Trophoblast cell (in vitro differentiated cells and primary cell): ENCODE measurements around the gene OTOL1.
"Not testable (repeated sequence)": the region's sequence is repeated elsewhere in the genome, so short reads cannot be mapped to it uniquely, and the experiment has no call there.

ENCODE experiments used
- DNase-seq, 2 donors: peaks; one replicate each; pipeline ENCODE4 v3.0.0-alpha.2; 2016
- H2AFZ ChIP-seq: 2 replicates; pipeline ENCODE4 v1.6.1; 2013; ENCODE audit warnings: low read length, moderate library complexity, mild to moderate bottlenecking; ENCODE audit not compliant: insufficient read depth, poor library complexity
- H2AK5ac ChIP-seq: 2 replicates; pipeline ENCODE4 v1.6.1; 2013; ENCODE audit warnings: mild to moderate bottlenecking, low read length
- H2BK120ac ChIP-seq: 2 replicates; pipeline ENCODE4 v1.6.1; 2013; ENCODE audit warnings: low read length, mild to moderate bottlenecking, moderate library complexity; ENCODE audit not compliant: insufficient read depth, poor library complexity
- H2BK12ac ChIP-seq: 2 replicates; pipeline ENCODE4 v1.6.1; 2013; ENCODE audit warnings: mild to moderate bottlenecking, low read length, moderate library complexity
- H2BK5ac ChIP-seq: 2 replicates; pipeline ENCODE4 v1.6.1; 2013; ENCODE audit warnings: low read length, low read depth, moderate library complexity, mild to moderate bottlenecking; ENCODE audit not compliant: poor library complexity
- H3K14ac ChIP-seq: 2 replicates; pipeline ENCODE4 v1.6.1; 2013; ENCODE audit warnings: mild to moderate bottlenecking, low read length
- H3K18ac ChIP-seq: 2 replicates; pipeline ENCODE4 v1.6.1; 2013; ENCODE audit warnings: mild to moderate bottlenecking, low read length
- H3K23ac ChIP-seq: 2 replicates; pipeline ENCODE4 v1.6.1; 2013; ENCODE audit warnings: low read length
- H3K27ac ChIP-seq: 2 replicates; pipeline ENCODE4 v1.5.1; 2013; ENCODE audit warnings: low read depth, mild to moderate bottlenecking, inconsistent platforms, low read length, moderate library complexity
- H3K27me3 ChIP-seq: 2 replicates; pipeline ENCODE4 v1.6.1; 2013; ENCODE audit warnings: inconsistent platforms, mild to moderate bottlenecking, low read length, moderate library complexity; ENCODE audit not compliant: insufficient read depth
- H3K36me3 ChIP-seq, 2 experiments: 1 replicate in 1 of 2; 2 replicates in 1 of 2; pipeline ENCODE4 v1.6.1; 2013; ENCODE audit warnings: low read length in 2 of 2, mild to moderate bottlenecking in 2 of 2, moderate library complexity in 1 of 2; ENCODE audit not compliant: insufficient read depth in 2 of 2, control insufficient read depth in 1 of 2
- H3K4ac ChIP-seq: 2 replicates; pipeline ENCODE4 v1.6.1; 2013; ENCODE audit warnings: low read depth, mild to moderate bottlenecking, low read length, moderate library complexity
- H3K4me1 ChIP-seq, 2 experiments: 1 replicate in 1 of 2; 2 replicates in 1 of 2; pipeline ENCODE4 v1.6.1; 2013; ENCODE audit warnings: low read length in 2 of 2, mild to moderate bottlenecking in 2 of 2, moderate library complexity in 1 of 2; ENCODE audit not compliant: insufficient read depth in 2 of 2, control insufficient read depth in 1 of 2
- H3K4me2 ChIP-seq: 2 replicates; pipeline ENCODE4 v1.6.1; 2013; ENCODE audit warnings: inconsistent platforms, mild to moderate bottlenecking, low read length, moderate library complexity
- H3K4me3 ChIP-seq: 2 replicates; pipeline ENCODE4 v1.5.1; 2013; ENCODE audit warnings: mild to moderate bottlenecking, low read depth, low read length, inconsistent platforms
- H3K79me1 ChIP-seq: one replicate; pipeline ENCODE4 v1.6.1; 2013; ENCODE audit warnings: low read length
- H3K79me2 ChIP-seq: 2 replicates; pipeline ENCODE4 v1.6.1; 2013; ENCODE audit warnings: low read length, mild to moderate bottlenecking; ENCODE audit not compliant: control insufficient read depth, insufficient read depth, poor library complexity
- H3K9ac ChIP-seq: 2 replicates; pipeline ENCODE4 v1.6.1; 2013; ENCODE audit warnings: mild to moderate bottlenecking, low read length
- H3K9me3 ChIP-seq: 2 replicates; pipeline ENCODE4 v1.6.1; 2013; ENCODE audit warnings: low read depth, mild to moderate bottlenecking, control low read depth, inconsistent platforms, low read length; ENCODE audit not compliant: insufficient read depth
- H4K12ac ChIP-seq: 2 replicates; pipeline ENCODE4 v1.6.1; 2013; ENCODE audit warnings: low read depth, mild to moderate bottlenecking, low read length, moderate library complexity
- H4K8ac ChIP-seq: 2 replicates; pipeline ENCODE4 v1.6.1; 2013; ENCODE audit warnings: low read depth, mild to moderate bottlenecking, low read length, moderate library complexity
- H4K91ac ChIP-seq: one replicate; pipeline ENCODE4 v1.6.1; 2013; ENCODE audit warnings: low read depth, mild to moderate bottlenecking, low read length, moderate library complexity
- WGBS: extraction: QIAGEN DNeasy Blood & Tissue Kit; methylation state at CpG from one replicate; pipeline ENCODE4 v1.1.7; 2013; ENCODE audit warnings: missing lambda C conversion rate; ENCODE audit not compliant: insufficient read length, insufficient coverage; ENCODE audit errors: extremely low coverage; 5-methylcytosine and 5-hydroxymethylcytosine counted together

OTOL1 gene

GRCh38 chr3:161474741-161475140 lies 21.9 kb upstream of the OTOL1 start:
- Histone ChIP-seq H3K27me3 (no peaks in the 10 kb centered on the region), H4K91ac (no peak overlapping the region), H2AFZ (no peak overlapping the region), H3K9me3 (no peaks in the 10 kb centered on the region), H3K36me3 (no peaks in the 10 kb centered on the region), H3K14ac (no peak overlapping the region), H3K9ac (no peak overlapping the region), H4K12ac (no peak overlapping the region), H3K4ac (no peak overlapping the region), H3K23ac (no peak overlapping the region), H4K8ac (no peak overlapping the region), H3K79me2 (no peaks in the 10 kb centered on the region), H3K4me3 (no peak overlapping the region), H3K79me1 (no peaks in the 10 kb centered on the region), H3K27ac (no peak overlapping the region), H2BK120ac (no peak overlapping the region), H3K4me1 (no peaks in the 10 kb centered on the region), H3K18ac (no peak overlapping the region), H3K4me2 (no peak overlapping the region), H2BK12ac (no peak overlapping the region), H2AK5ac (no peak overlapping the region), H2BK5ac (no peak overlapping the region)
- no CpG with 5 or more reads among the region's 4 CpGs for WGBS
- DNase-seq: no peak

DNA sequence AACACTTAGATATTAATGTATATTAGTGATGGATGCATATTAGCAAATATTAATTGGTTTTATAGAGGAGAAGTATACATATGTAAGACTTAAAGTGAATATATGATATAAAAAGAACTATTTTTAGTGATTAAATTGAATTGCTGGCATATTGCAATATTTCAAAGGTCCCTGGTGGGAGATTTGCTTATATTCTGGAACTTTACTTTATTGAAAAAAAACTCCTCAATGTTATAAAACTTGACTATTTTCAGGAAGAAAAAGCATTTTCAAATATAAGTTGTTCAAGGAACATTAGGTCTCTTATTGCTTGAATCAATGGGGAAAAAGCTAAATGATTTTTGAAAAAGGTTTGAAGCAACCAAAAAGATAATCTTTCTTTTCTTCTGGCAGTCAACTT lies 21.4 kb upstream of the OTOL1 start:
- H3K23ac ChIP-seq: no peak overlapping the region
- no peak overlapping the region for H2BK120ac ChIP-seq
- DNase-seq: no peak
- no peak overlapping the region for H3K4ac ChIP-seq
- no peak overlapping the region for H4K12ac ChIP-seq
- H3K79me2 ChIP-seq: no peaks in the 10 kb centered on the region
- no peak overlapping the region for H3K4me3 ChIP-seq
- H4K8ac ChIP-seq: no peak overlapping the region
- H3K4me1 ChIP-seq: no peaks in the 10 kb centered on the region
- H2BK12ac ChIP-seq: no peak overlapping the region
- no peak overlapping the region for H2AK5ac ChIP-seq
- H3K4me2 ChIP-seq: no peak overlapping the region
- no peak overlapping the region for H4K91ac ChIP-seq
- no peak overlapping the region for H3K9ac ChIP-seq
- no peaks in the 10 kb centered on the region for H3K27me3 ChIP-seq
- no peaks in the 10 kb centered on the region for H3K36me3 ChIP-seq
- H3K14ac ChIP-seq: no peak overlapping the region
- H2BK5ac ChIP-seq: no peak overlapping the region
- no peak overlapping the region for H3K27ac ChIP-seq
- no peaks in the 10 kb centered on the region for H3K9me3 ChIP-seq
- H3K79me1 ChIP-seq: no peaks in the 10 kb centered on the region
- no peak overlapping the region for H3K18ac ChIP-seq
- no peak overlapping the region for H2AFZ ChIP-seq

- Histone ChIP-seq H3K27ac (no peak overlapping the region), H3K79me1 (no peaks in the 10 kb centered on the region), H3K9me3 (no peaks in the 10 kb centered on the region), H3K79me2 (no peaks in the 10 kb centered on the region), H2AK5ac (no peak overlapping the region), H3K4ac (no peak overlapping the region), H3K23ac (no peak overlapping the region), H3K4me3 (no peak overlapping the region), H3K14ac (no peak overlapping the region), H3K36me3 (no peaks in the 10 kb centered on the region), H2BK5ac (no peak overlapping the region), H2BK12ac (no peak overlapping the region), H3K9ac (no peak overlapping the region), H4K12ac (no peak overlapping the region), H2AFZ (no peak overlapping the region), H2BK120ac (no peak overlapping the region), H4K8ac (no peak overlapping the region), H4K91ac (no peak overlapping the region), H3K27me3 (no peaks in the 10 kb centered on the region), H3K18ac (no peak overlapping the region), H3K4me2 (no peak overlapping the region), H3K4me1 (no peaks in the 10 kb centered on the region)
- DNase-seq: peak in 1 of 2 donors; percentile 12
Measured at GRCh38 chr3:161475905-161476304, 20.7 kb upstream of the OTOL1 start.

GRCh38 chr3:161484226-161484625 lies 12.4 kb upstream of the OTOL1 start:
- Histone ChIP-seq H3K27ac (no peak overlapping the region), H2BK120ac (no peak overlapping the region)
- WGBS: no CpG with 5 or more reads among the region's 1 CpG

DNA sequence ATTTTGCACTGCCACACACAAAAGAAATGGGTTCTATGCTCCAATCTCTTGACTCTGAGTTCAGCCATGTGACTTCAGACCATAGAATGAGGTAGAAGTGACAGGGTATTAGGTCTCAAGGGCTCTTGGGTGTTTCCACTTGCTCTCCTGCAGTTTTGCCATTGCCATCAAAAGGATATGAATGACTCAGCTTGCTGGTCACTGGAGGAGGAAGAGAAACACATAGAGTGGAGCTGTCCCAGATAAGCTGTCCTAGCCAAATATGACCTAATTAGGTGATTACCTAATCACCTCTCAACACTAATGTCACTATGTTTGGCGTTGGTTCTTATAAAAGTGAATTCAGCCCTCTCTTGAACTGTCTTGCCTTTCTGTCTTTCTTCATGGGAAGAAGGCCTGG lies 8.3 kb upstream of the OTOL1 start:
- H3K9me3 ChIP-seq, H3K9ac ChIP-seq, H3K14ac ChIP-seq, H3K27ac ChIP-seq, H4K8ac ChIP-seq, H3K23ac ChIP-seq, H2AK5ac ChIP-seq, H3K4me1 ChIP-seq, H2AFZ ChIP-seq, H2BK5ac ChIP-seq, H3K79me2 ChIP-seq, DNase-seq, H3K36me3 ChIP-seq, H3K27me3 ChIP-seq, H3K4me3 ChIP-seq, H4K12ac ChIP-seq, H3K79me1 ChIP-seq, H4K91ac ChIP-seq, H2BK12ac ChIP-seq, H3K4ac ChIP-seq, H3K18ac ChIP-seq, H3K4me2 ChIP-seq, H2BK120ac ChIP-seq: not testable (repeated sequence)
- no CpG with 5 or more reads among the region's 1 CpG for WGBS

More at GRCh38 chr3:161484226-161484625, 12.4 kb upstream of the OTOL1 start:
- Histone ChIP-seq H3K79me1 (no peaks in the 10 kb centered on the region), H3K27me3 (no peaks in the 10 kb centered on the region), H3K9ac (no peak overlapping the region), H3K4me1 (no peaks in the 10 kb centered on the region), H4K91ac (no peak overlapping the region), H2BK12ac (no peak overlapping the region), H3K4ac (no peak overlapping the region), H2BK5ac (no peak overlapping the region), H3K18ac (no peak overlapping the region), H3K14ac (no peak overlapping the region), H3K36me3 (no peaks in the 10 kb centered on the region), H3K23ac (no peak overlapping the region), H2AK5ac (no peak overlapping the region), H3K4me2 (no peak overlapping the region), H3K9me3 (no peaks in the 10 kb centered on the region), H2AFZ (no peak overlapping the region), H4K8ac (no peak overlapping the region), H3K4me3 (no peak overlapping the region), H3K79me2 (no peaks in the 10 kb centered on the region), H4K12ac (no peak overlapping the region)
- no peak for DNase-seq
